ENCODE results near the gene CHRM3.
"Not testable (repeated sequence)": the region's sequence is repeated elsewhere in the genome, so short reads cannot be mapped to it uniquely, and the experiment has no call there.

The CHRM3 gene

GRCh38 chr1:239386453-239387303 is at the start of gene CHRM3:
Gene CHRM3, plus strand, starts transcription at chr1:239386568. Its CDS starts 520,884 bp downstream, at chr1:239907452.
- no peak for DNase-seq

GRCh38 chr1:239337799-239338430 is 48.5 kb upstream of the CHRM3 start:
- DNase-seq: no peak

- DNase-seq: no peak
Observed at GRCh38 chr1:239347776-239348175, 38.6 kb upstream of the CHRM3 start.

- DNase-seq: no peak
Observed at GRCh38 chr1:239348635-239349353, 37.6 kb upstream of the CHRM3 start.

GRCh38 chr1:239349699-239350098 is 36.7 kb upstream of the CHRM3 start:
- no peak for DNase-seq

- DNase-seq: no peak
Observed at GRCh38 chr1:239353536-239353935, 32.8 kb upstream of the CHRM3 start.

GRCh38 chr1:239354231-239354630 is 32.1 kb upstream of the CHRM3 start:
- no peak for DNase-seq

GRCh38 chr1:239357867-239358266 is 28.5 kb upstream of the CHRM3 start:
- no peak for DNase-seq

GRCh38 chr1:239361403-239361802 is 25.0 kb upstream of the CHRM3 start:
- no peak for DNase-seq

- DNase-seq: no peak
Observed at GRCh38 chr1:239363930-239364329, 22.4 kb upstream of the CHRM3 start.

GRCh38 chr1:239367196-239367810 is 19.1 kb upstream of the CHRM3 start:
- no peak for DNase-seq

GRCh38 chr1:239368436-239369109 is 17.8 kb upstream of the CHRM3 start:
- DNase-seq: no peak

GRCh38 chr1:239370869-239371268 is 15.5 kb upstream of the CHRM3 start:
- not testable (repeated sequence) for DNase-seq

- no peak for DNase-seq
Observed at GRCh38 chr1:239382666-239383065, 3.7 kb upstream of the CHRM3 start.

GRCh38 chr1:239383714-239384113 is 2.7 kb upstream of the CHRM3 start:
- DNase-seq: no peak

- no peak for DNase-seq
Observed at GRCh38 chr1:239387304-239388158, 1.2 kb downstream of the CHRM3 start.

GRCh38 chr1:239388159-239388485 is 1.8 kb downstream of the CHRM3 start:
- no peak for DNase-seq

- no peak for DNase-seq
Observed at GRCh38 chr1:239388578-239388977, 2.2 kb downstream of the CHRM3 start.

- DNase-seq: no peak
Observed at GRCh38 chr1:239389703-239390102, 3.3 kb downstream of the CHRM3 start.

GRCh38 chr1:239392271-239392670 is 5.9 kb downstream of the CHRM3 start:
- no peak for DNase-seq

GRCh38 chr1:239394107-239394506 is 7.7 kb downstream of the CHRM3 start:
- DNase-seq: no peak

GRCh38 chr1:239413916-239414315 is 27.5 kb downstream of the CHRM3 start:
- DNase-seq: no peak

Data from activated CD4-positive, CD25-positive, alpha-beta regulatory T cell (primary cell).